SK-N-SH (cell line): Measurements from ENCODE around the gene AKR1C4. TPM values are rescaled to one million over a fixed set of nuclear protein-coding genes. Genes with fewer than 3 reads are reported as not detected.

Experiments
- CTCF ChIA-PET: fragments of 300-600, 350-600 bp; formaldehyde crosslinking; extraction: SDS; loops from one replicate; lab custom pipeline; 2021; lab: Yijun Ruan, JAX
- POLR2A ChIA-PET: fragments of 350-600 bp; sonication (Branson Sonifier 250); formaldehyde crosslinking; extraction: SDS; loops from one replicate; lab custom pipeline; 2020; ENCODE audit warnings: antibody characterized with exemption, inconsistent platforms; lab: Yijun Ruan, JAX
- DNase-seq: peaks from one replicate; pipeline ENCODE4 v3.0.0; 2012
- H2AFZ ChIP-seq: fragments of 200-600 bp; sonication (generic); 2 replicates; pipeline ENCODE4 v1.8.1; 2016; ENCODE audit warnings: antibody characterized with exemption, mild to moderate bottlenecking, low read depth
- H3F3A ChIP-seq: fragments of 200-600 bp; sonication (generic); replicated peaks from 2 replicates; pipeline ENCODE3; 2016; ENCODE audit warnings: antibody characterized with exemption, mild to moderate bottlenecking; ENCODE audit not compliant: insufficient read depth
- H3K27ac ChIP-seq, 2 experiments: fragments of 200-500 bp in 1 of 2; fragments of 200-600 bp in 1 of 2; sonication (Bioruptor generic) in 1 of 2; sonication (generic), shearing (Covaris generic) in 1 of 2; 2 replicates each; pipeline versions ENCODE4 v1.5.1 to v1.6.1; 2014 to 2016; ENCODE audit warnings: low read depth in 2 of 2, inconsistent platforms in 1 of 2, low read length in 1 of 2, mild to moderate bottlenecking in 1 of 2, mixed read lengths in 1 of 2
- H3K27me3 ChIP-seq: fragments of 200-600 bp; sonication (generic), shearing (Covaris generic); 2 replicates; pipeline ENCODE4 v1.6.1; 2016; ENCODE audit warnings: mixed run types; ENCODE audit not compliant: insufficient read depth
- H3K36me3 ChIP-seq, 2 experiments: fragments of 200-500 bp in 1 of 2; fragments of 200-600 bp in 1 of 2; sonication (Bioruptor generic) in 1 of 2; sonication (generic) in 1 of 2; replicated peaks in 1 of 2; 2 replicates each; pipeline versions ENCODE3 to v1.5.1; 2014 to 2016; ENCODE audit warnings: low read length in 1 of 2, mild to moderate bottlenecking in 1 of 2; ENCODE audit not compliant: insufficient read depth in 2 of 2, control insufficient read depth in 1 of 2
- H3K4me1 ChIP-seq, 2 experiments: fragments of 200-500 bp in 1 of 2; fragments of 200-600 bp in 1 of 2; sonication (Bioruptor generic) in 1 of 2; sonication (generic), shearing (Covaris generic) in 1 of 2; 2 replicates each; pipeline versions ENCODE4 v1.5.1 to v1.6.1; 2014 to 2016; ENCODE audit warnings: low read depth in 1 of 2, low read length in 1 of 2, mixed run types in 1 of 2; ENCODE audit not compliant: insufficient read depth in 2 of 2, control insufficient read depth in 1 of 2
- H3K4me2 ChIP-seq: fragments of 200-600 bp; sonication (generic), shearing (Covaris generic); 2 replicates; pipeline ENCODE4 v1.6.1; 2017; ENCODE audit warnings: mixed run types
- H3K4me3 ChIP-seq, 2 experiments: fragments of 200-500 bp in 1 of 2; fragments of 200-600 bp in 1 of 2; sonication (Bioruptor generic) in 1 of 2; sonication (generic), shearing (Covaris generic) in 1 of 2; 2 replicates each; pipeline versions ENCODE4 v1.5.1 to v1.8.1; 2014 to 2016; ENCODE audit warnings: low read depth in 2 of 2, inconsistent platforms in 1 of 2, low read length in 1 of 2, mild to moderate bottlenecking in 1 of 2, mixed read lengths in 1 of 2, moderate library complexity in 1 of 2
- H3K79me2 ChIP-seq: fragments of 200-600 bp; sonication (generic); 2 replicates; pipeline ENCODE4 v1.8.1; 2017; ENCODE audit warnings: mild to moderate bottlenecking; ENCODE audit not compliant: insufficient read depth
- H3K9ac ChIP-seq: fragments of 200-600 bp; sonication (generic); 2 replicates; pipeline ENCODE4 v1.6.1; 2017; ENCODE audit warnings: mixed run types
- H3K9me2 ChIP-seq: fragments of 200-600 bp; sonication (generic); 2 replicates; pipeline ENCODE4 v1.6.1; 2017; ENCODE audit warnings: mixed run types
- H3K9me3 ChIP-seq: fragments of 200-600 bp; sonication (generic); 2 replicates; pipeline ENCODE4 v1.6.1; 2017; ENCODE audit warnings: mixed run types, mild to moderate bottlenecking, moderate library complexity
- H4K20me1 ChIP-seq: fragments of 200-600 bp; sonication (generic); 2 replicates; pipeline ENCODE4 v1.6.1; 2017; ENCODE audit warnings: mild to moderate bottlenecking, mixed run types; ENCODE audit not compliant: insufficient read depth
- EZH2phosphoT487 ChIP-seq: fragments of 200-600 bp; sonication (generic); IDR thresholded peaks from 2 replicates; pipeline ENCODE4 v1.6.1; 2017; ENCODE audit warnings: low read depth, mixed run types, mild to moderate bottlenecking, antibody characterized with exemption, moderate library complexity, borderline replicate concordance
- IRF3 ChIP-seq: fragments of 150-350 bp; IDR thresholded peaks from 2 replicates; pipeline ENCODE4 v1.6.1; 2016; ENCODE audit warnings: mild to moderate bottlenecking, low read depth, low read length
- MEF2A ChIP-seq: IDR thresholded peaks from 2 replicates; pipeline ENCODE4 v1.4.0; 2012; ENCODE audit warnings: low read depth, borderline replicate concordance
- NFIC ChIP-seq: IDR thresholded peaks from 2 replicates; pipeline ENCODE4 v1.4.0; 2012; ENCODE audit warnings: borderline replicate concordance
- PBX3 ChIP-seq: IDR thresholded peaks from 2 replicates; pipeline ENCODE4; 2012
- RAD21 ChIP-seq: IDR thresholded peaks from 2 replicates; pipeline ENCODE4 v1.6.1; 2012; ENCODE audit warnings: mild to moderate bottlenecking, low read length
- RCOR1 ChIP-seq: fragments of 150-350 bp; IDR thresholded peaks from 2 replicates; pipeline ENCODE4 v1.6.1; 2017; ENCODE audit warnings: antibody characterized with exemption, low read length
- RFX5 ChIP-seq: IDR thresholded peaks from 2 replicates; pipeline ENCODE4 v1.6.1; 2012; ENCODE audit warnings: mild to moderate bottlenecking, improper control_type of control experiment, low read length
- RXRA ChIP-seq: IDR thresholded peaks from 2 replicates; pipeline ENCODE4 v1.4.0; 2012; ENCODE audit warnings: low read depth, mild to moderate bottlenecking, borderline replicate concordance
- SIN3A ChIP-seq: IDR thresholded peaks from 2 replicates; pipeline ENCODE4 v1.6.1; 2012; ENCODE audit warnings: low read depth, mild to moderate bottlenecking, low read length, moderate library complexity, borderline replicate concordance
- SMC3 ChIP-seq: IDR thresholded peaks from 2 replicates; pipeline ENCODE4 v1.6.1; 2012; ENCODE audit warnings: low read depth, low read length, improper control_type of control experiment
- TEAD4 ChIP-seq: IDR thresholded peaks from 2 replicates; pipeline ENCODE4 v1.4.0; 2012; ENCODE audit warnings: mild to moderate bottlenecking, borderline replicate concordance; ENCODE audit not compliant: insufficient read depth
- USF1 ChIP-seq: IDR thresholded peaks from 2 replicates; pipeline ENCODE4 v1.4.0; 2012; ENCODE audit warnings: low read depth, borderline replicate concordance
- USF2 ChIP-seq: fragments of 150-350 bp; IDR thresholded peaks from 2 replicates; pipeline ENCODE4 v1.6.1; 2017; ENCODE audit warnings: antibody characterized with exemption, low read length, low read depth, borderline replicate concordance
- WGBS: methylation state at CpG from one replicate; pipeline ENCODE4 v1.1.6; 2017; ENCODE audit warnings: low lambda C conversion rate; 5-methylcytosine and 5-hydroxymethylcytosine counted together
- polyA plus RNA-seq, 3 experiments: library from polyadenylated mRNA; depleted of rRNA; stranded (reverse); fragments of >200 nt; gene quantifications; 2 replicates each; pipeline ENCODE4 v1.2.3, GENCODE V29; 2012
- TF ChIP-seq, protein P1 (sequence below): IDR thresholded peaks from 2 replicates; pipeline ENCODE4 v1.4.0; 2012; ENCODE audit warnings: low read depth

The AKR1C4 gene
- polyA plus RNA-seq, 1 of the 3 experiments (the other 2 are of a cell fraction) = not detected

- Histone ChIP-seq H2AFZ (no peak overlapping the region), H3K4me2 (no peak overlapping the region), H4K20me1 (no peaks in the 10 kb centered on the region), H3K9ac (no peak overlapping the region), H3K79me2 (no peaks in the 10 kb centered on the region), H3K9me3 (no peaks in the 10 kb centered on the region), H3K4me1 (no peaks in the 10 kb centered on the region), H3K27ac (no peak overlapping the region), H3K36me3 (no peaks in the 10 kb centered on the region), H3K9me2 (no peaks in the 10 kb centered on the region), H3K27me3 (no peaks in the 10 kb centered on the region), H3F3A (no peaks in the 10 kb centered on the region)
- DNase-seq = no peak
- ChIA-PET CTCF (no interaction called here), POLR2A (no interaction called here)
- WGBS = 20% methylated on average over 6 of the region's 6 CpGs
- no peak for TF ChIP-seq TEAD4
- TF ChIP-seq, all 33 proteins: peak for 0
- H3K4me3 ChIP-seq = no peak overlapping the region
Measured at GRCh38 chr10:5195727-5196374, 786 bp upstream of the AKR1C4 start.

GRCh38 chr10:5198386-5198785, 1.7 kb downstream of the AKR1C4 start:
- H3K9me3 ChIP-seq = no peaks in the 10 kb centered on the region
- no peak overlapping the region for H3K9ac ChIP-seq
- H3K36me3 ChIP-seq = no peaks in the 10 kb centered on the region
- TF ChIP-seq RCOR1 (no peak), SIN3A (no peak), USF1 (no peak), TEAD4 (no peak), NFIC (no peak)
- TF ChIP-seq, protein P1, sequence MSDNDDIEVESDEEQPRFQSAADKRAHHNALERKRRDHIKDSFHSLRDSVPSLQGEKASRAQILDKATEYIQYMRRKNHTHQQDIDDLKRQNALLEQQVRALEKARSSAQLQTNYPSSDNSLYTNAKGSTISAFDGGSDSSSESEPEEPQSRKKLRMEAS = no peak
- no peak overlapping the region for H3K27ac ChIP-seq
- H4K20me1 ChIP-seq = no peaks in the 10 kb centered on the region
- no peaks in the 10 kb centered on the region for H3K9me2 ChIP-seq
- POLR2A ChIA-PET = no interaction called here
- CTCF ChIA-PET = interaction anchor here (1.4 kb wide), 1 partner anchor 349 kb away, joined by 5 read pairs; no protein-coding TSS in a partner anchor
- no peaks in the 10 kb centered on the region for H3K27me3 ChIP-seq
- no peak for DNase-seq
- H3K4me2 ChIP-seq = no peak overlapping the region
- no peak overlapping the region for H3K4me3 ChIP-seq
- H3K4me1 ChIP-seq = no peaks in the 10 kb centered on the region
- WGBS = 37% methylated on average over 3 of the region's 3 CpGs
- no peak overlapping the region for H2AFZ ChIP-seq
- H3K79me2 ChIP-seq = no peaks in the 10 kb centered on the region
- no peaks in the 10 kb centered on the region for H3F3A ChIP-seq

- DNase-seq = no peak
- CTCF ChIA-PET = no interaction called here
- WGBS = 34% methylated on average over 8 of the region's 8 CpGs
- no peaks in the 10 kb centered on the region for H3K27me3 ChIP-seq
- H3K9me2 ChIP-seq = no peaks in the 10 kb centered on the region
- H3F3A ChIP-seq = no peaks in the 10 kb centered on the region
- H3K36me3 ChIP-seq = no peaks in the 10 kb centered on the region
- H3K27ac ChIP-seq = no peak overlapping the region
- POLR2A ChIA-PET = no interaction called here
- H3K9me3 ChIP-seq = no peaks in the 10 kb centered on the region
- no peaks in the 10 kb centered on the region for H3K79me2 ChIP-seq
- no peak overlapping the region for H3K4me3 ChIP-seq
- no peaks in the 10 kb centered on the region for H3K4me1 ChIP-seq
- H4K20me1 ChIP-seq = no peaks in the 10 kb centered on the region
- H3K4me2 ChIP-seq = no peak overlapping the region
- no peak overlapping the region for H3K9ac ChIP-seq
- H2AFZ ChIP-seq = no peak overlapping the region
- TF ChIP-seq PBX3 (no peak), RAD21 (no peak), SMC3 (no peak), RFX5 (no peak), NFIC (no peak), SIN3A (no peak), RXRA (no peak), USF2 (no peak), USF1 (no peak), EZH2phosphoT487 (no peak), IRF3 (no peak), MEF2A (no peak)
Measured at GRCh38 chr10:5199398-5199797, 2.8 kb downstream of the AKR1C4 start.
